Cardiac muscle cell (in vitro differentiated cells and primary cell): ENCODE results near the gene EPC1. TPM values are rescaled to one million over a fixed set of nuclear protein-coding genes. Genes with fewer than 3 reads are reported as not detected.

ENCODE experiments used
- DNase-seq, 2 donors: peaks; one replicate each; pipeline versions ENCODE4 v3.0.0 to v3.0.0-alpha.2; 2010 to 2017; ENCODE audit warnings: low read depth in 1 of 2, low spot score in 1 of 2
- H3K27ac ChIP-seq: fragments of 200-600 bp; sonication (generic); 2 replicates; pipeline ENCODE4 v1.5.1; 2016
- H3K27me3 ChIP-seq: fragments of 200-600 bp; sonication (generic); 2 replicates; pipeline ENCODE4 v1.6.0; 2016; ENCODE audit warnings: control low read depth
- H3K36me3 ChIP-seq: fragments of 200-600 bp; sonication (generic); 2 replicates; pipeline ENCODE4 v1.5.1; 2016; ENCODE audit warnings: control low read depth
- H3K4me1 ChIP-seq: fragments of 200-600 bp; sonication (generic); 2 replicates; pipeline ENCODE4 v1.8.1; 2017; ENCODE audit warnings: low read depth, mild to moderate bottlenecking, mixed run types
- H3K4me3 ChIP-seq: fragments of 200-600 bp; sonication (generic); 2 replicates; pipeline ENCODE4 v1.5.1; 2016; ENCODE audit warnings: mild to moderate bottlenecking
- H3K9me3 ChIP-seq: fragments of 200-600 bp; sonication (generic); 2 replicates; pipeline ENCODE4 v1.5.1; 2017; ENCODE audit warnings: low read depth, mild to moderate bottlenecking, control low read depth
- CTCF ChIP-seq: IDR thresholded peaks from 2 replicates; pipeline ENCODE4 v1.5.1; 2012; ENCODE audit warnings: low read depth, mild to moderate bottlenecking, low read length
- polyA plus RNA-seq: library from polyadenylated mRNA; unstranded; fragments of >200 nt; fragmentation: Nextera tagmentation; extraction: Ambion mirVana; gene quantifications from 2 replicates; pipeline ENCODE4 v1.2.1, GENCODE V29; 2016
- total RNA-seq: library from RNA; depleted of rRNA; stranded (reverse); fragments of >200 nt; gene quantifications from 2 replicates; pipeline ENCODE4 v1.2.3, GENCODE V29; 2016

Gene EPC1
- total and polyA plus RNA-seq, 2 experiments from 2014 or later: 12.9 to 25.4 TPM

GRCh38 chr10:32386623-32387260, 39.8 kb upstream of the EPC1 start:
- H3K27ac ChIP-seq: no peak overlapping the region
- H3K9me3 ChIP-seq: no peaks in the 10 kb centered on the region
- no peak overlapping the region for H3K4me3 ChIP-seq
- no peak for TF ChIP-seq CTCF
- H3K36me3 ChIP-seq: no peaks in the 10 kb centered on the region
- DNase-seq: peak in 1 of 2 donors; percentile 46
- no peaks in the 10 kb centered on the region for H3K4me1 ChIP-seq
- no peaks in the 10 kb centered on the region for H3K27me3 ChIP-seq

GRCh38 chr10:32384171-32384570, 37.2 kb upstream of the EPC1 start:
- peaks cover 13% of the 10 kb centered on the region for H3K4me1 ChIP-seq

GRCh38 chr10:32381165-32381564, 34.2 kb upstream of the EPC1 start:
- H3K4me1 ChIP-seq: peaks cover 15% of the 10 kb centered on the region
- no peak for TF ChIP-seq CTCF
- no peaks in the 10 kb centered on the region for H3K9me3 ChIP-seq
- no peak for DNase-seq
- H3K27ac ChIP-seq: peak overlapping the region; percentile 87
- no peaks in the 10 kb centered on the region for H3K36me3 ChIP-seq
- no peaks in the 10 kb centered on the region for H3K27me3 ChIP-seq
- no peak overlapping the region for H3K4me3 ChIP-seq

More at GRCh38 chr10:32384171-32384570, 37.2 kb upstream of the EPC1 start:
- DNase-seq: no peak
- no peaks in the 10 kb centered on the region for H3K36me3 ChIP-seq
- TF ChIP-seq CTCF: no peak
- H3K27me3 ChIP-seq: no peaks in the 10 kb centered on the region
- no peak overlapping the region for H3K27ac ChIP-seq
- H3K4me3 ChIP-seq: no peak overlapping the region
- no peaks in the 10 kb centered on the region for H3K9me3 ChIP-seq

GRCh38 chr10:32379950-32380551, 33.1 kb upstream of the EPC1 start:
- Histone ChIP-seq H3K4me1 (peaks cover 22% of the 10 kb centered on the region), H3K9me3 (no peaks in the 10 kb centered on the region), H3K27ac (peak overlapping the region; percentile 87), H3K27me3 (no peaks in the 10 kb centered on the region), H3K36me3 (no peaks in the 10 kb centered on the region), H3K4me3 (peak overlapping the region; percentile 92)
- peak in 1 of 2 donors; percentile 20 for DNase-seq
- TF ChIP-seq CTCF: no peak

GRCh38 chr10:32379318-32379949, 32.5 kb upstream of the EPC1 start:
- H3K4me1 ChIP-seq: peaks cover 22% of the 10 kb centered on the region
- H3K9me3 ChIP-seq: no peaks in the 10 kb centered on the region
- no peaks in the 10 kb centered on the region for H3K27me3 ChIP-seq
- H3K4me3 ChIP-seq: peak overlapping the region; percentile 92
- TF ChIP-seq CTCF: no peak
- DNase-seq: peak; percentile 74 to 75
- no peaks in the 10 kb centered on the region for H3K36me3 ChIP-seq
- peak overlapping the region; percentile 87 for H3K27ac ChIP-seq
